GM23338 (cell line): Measurements from ENCODE around the gene KAZALD1. TPM values are rescaled to one million over a fixed set of nuclear protein-coding genes. Genes with fewer than 3 reads are reported as not detected.

Experiments used
- ATAC-seq: fragments of 200-7000 bp; cut with Tn5 transposase; 3 replicates; pipeline ENCODE4 v1.9.1; 2020
- DNase-seq: peaks from one replicate; pipeline ENCODE4 v3.0.0-alpha.2; 2015; ENCODE audit warnings: low spot score
- H2AFZ ChIP-seq: fragments of 200-600 bp; sonication (generic); 2 replicates; pipeline ENCODE4 v1.8.0; 2016; ENCODE audit warnings: antibody characterized with exemption, mild to moderate bottlenecking, moderate library complexity
- H3F3A ChIP-seq: fragments of 200-600 bp; sonication (generic); replicated peaks from 2 replicates; pipeline ENCODE4 v1.8.0; 2017; ENCODE audit warnings: antibody characterized with exemption, mixed run types, low read depth
- H3K27ac ChIP-seq: fragments of 200-600 bp; sonication (generic); 2 replicates; pipeline ENCODE4 v1.6.1; 2016; ENCODE audit warnings: low read depth
- H3K27me3 ChIP-seq: fragments of 200-600 bp; sonication (generic); 2 replicates; pipeline ENCODE4 v1.8.0; 2016; ENCODE audit warnings: mild to moderate bottlenecking, mixed run types, moderate library complexity; ENCODE audit not compliant: insufficient read depth
- H3K36me3 ChIP-seq: fragments of 200-600 bp; sonication (generic); 2 replicates; pipeline ENCODE4 v1.8.0; 2016; ENCODE audit warnings: mild to moderate bottlenecking; ENCODE audit not compliant: insufficient read depth
- H3K4me1 ChIP-seq: fragments of 200-600 bp; sonication (generic); 2 replicates; pipeline ENCODE4 v1.8.0; 2016; ENCODE audit warnings: mild to moderate bottlenecking, moderate library complexity; ENCODE audit not compliant: insufficient read depth
- H3K4me2 ChIP-seq: fragments of 200-600 bp; sonication (generic); 2 replicates; pipeline ENCODE4 v1.7.1; 2017; ENCODE audit warnings: mixed run types
- H3K4me3 ChIP-seq: fragments of 200-600 bp; sonication (generic); 2 replicates; pipeline ENCODE4 v1.6.1; 2016; ENCODE audit warnings: mixed run types
- H3K79me2 ChIP-seq: fragments of 200-600 bp; sonication (generic); replicated peaks from 2 replicates; pipeline ENCODE4 v1.8.0; 2017; ENCODE audit warnings: mild to moderate bottlenecking; ENCODE audit not compliant: insufficient read depth
- H3K9me2 ChIP-seq: fragments of 200-600 bp; sonication (generic); 2 replicates; pipeline ENCODE4 v1.8.0; 2017; ENCODE audit not compliant: insufficient read depth
- H4K20me1 ChIP-seq: fragments of 200-600 bp; sonication (generic); replicated peaks from 2 replicates; pipeline ENCODE4 v1.8.0; 2017; ENCODE audit warnings: mild to moderate bottlenecking; ENCODE audit not compliant: insufficient read depth
- H3K27ac Mint-ChIP-seq: 2 replicates; pipeline ENCODE4 v1.8.0; 2020; ENCODE audit warnings: inconsistent platforms, mild to moderate bottlenecking, moderate library complexity, mixed read lengths
- H3K27me3 Mint-ChIP-seq: 3 replicates; pipeline ENCODE4 v1.8.0; 2022; ENCODE audit warnings: low read depth, mild to moderate bottlenecking, moderate library complexity, mixed read lengths, inconsistent platforms; ENCODE audit not compliant: insufficient read depth, poor library complexity
- H3K36me3 Mint-ChIP-seq: 3 replicates; pipeline ENCODE4 v1.8.0; 2021; ENCODE audit warnings: low read depth, mild to moderate bottlenecking, inconsistent platforms, moderate library complexity, mixed read lengths
- H3K4me1 Mint-ChIP-seq: 3 replicates; pipeline ENCODE4 v1.8.0; 2020; ENCODE audit warnings: mild to moderate bottlenecking, inconsistent platforms, mixed read lengths
- H3K4me3 Mint-ChIP-seq: 3 replicates; pipeline ENCODE4 v1.8.0; 2021; ENCODE audit warnings: moderate library complexity, mild to moderate bottlenecking, inconsistent platforms, mixed read lengths
- H3K9me3 Mint-ChIP-seq: 3 replicates; pipeline ENCODE4 v1.8.0; 2020; ENCODE audit warnings: moderate library complexity, mild to moderate bottlenecking, inconsistent platforms, mixed read lengths
- CREB1 ChIP-seq: fragments of 250-450 bp; sonication (Bioruptor Pico); IDR thresholded peaks from 2 replicates; pipeline ENCODE4 v1.5.0; 2020; ENCODE audit warnings: low read depth, mild to moderate bottlenecking, moderate library complexity
- EZH2 ChIP-seq: fragments of 200-600 bp; sonication (generic); IDR thresholded peaks from one replicate; pipeline ENCODE4 v1.8.0; 2017; ENCODE audit warnings: antibody characterized with exemption, mild to moderate bottlenecking, low read depth; ENCODE audit not compliant: unreplicated experiment
- EZH2phosphoT487 ChIP-seq: fragments of 200-600 bp; sonication (generic); IDR thresholded peaks from one replicate; pipeline ENCODE4 v1.8.1; 2018; ENCODE audit warnings: antibody characterized with exemption; ENCODE audit not compliant: unreplicated experiment
- JUNB ChIP-seq: IDR thresholded peaks from one replicate; pipeline ENCODE4 v1.6.1; 2016; ENCODE audit warnings: antibody characterized with exemption; ENCODE audit not compliant: unreplicated experiment
- NANOG ChIP-seq: IDR thresholded peaks from 2 replicates; pipeline ENCODE4 v1.6.1; 2016; ENCODE audit warnings: antibody characterized with exemption, borderline replicate concordance
- POLR2AphosphoS5 ChIP-seq: IDR thresholded peaks from 2 replicates; pipeline ENCODE4 v1.6.1; 2016; ENCODE audit warnings: antibody characterized with exemption, low read depth
- STAT1 ChIP-seq: IDR thresholded peaks from one replicate; pipeline ENCODE4 v1.6.1; 2016; ENCODE audit warnings: antibody characterized with exemption; ENCODE audit not compliant: unreplicated experiment
- ZNF114 ChIP-seq: fragments of 250-450 bp; sonication (Bioruptor Pico); IDR thresholded peaks from 2 replicates; pipeline ENCODE4 v1.5.0; 2020; ENCODE audit warnings: mild to moderate bottlenecking, moderate library complexity
- ZNF331 ChIP-seq: fragments of 250-450 bp; sonication (Bioruptor Pico); IDR thresholded peaks from 2 replicates; pipeline ENCODE4 v1.5.0; 2020; ENCODE audit warnings: low read depth, mild to moderate bottlenecking, moderate library complexity
- polyA plus RNA-seq: library from polyadenylated mRNA; unstranded; fragments of >200 nt; fragmentation: Nextera tagmentation; extraction: Ambion mirVana; gene quantifications from 2 replicates; pipeline ENCODE4 v1.2.1, GENCODE V29; 2016
- total RNA-seq: library from RNA; depleted of rRNA; stranded (reverse); fragments of >200 nt; shearing (Covaris generic); gene quantifications from 2 replicates; pipeline ENCODE4 v1.2.3, GENCODE V29; 2014
- TF ChIP-seq, protein P1 (sequence below): IDR thresholded peaks from 2 replicates; pipeline ENCODE4 v1.6.1; 2016; ENCODE audit warnings: antibody characterized with exemption
- TF ChIP-seq, protein P2 (sequence below): IDR thresholded peaks from one replicate; pipeline ENCODE4 v1.6.1; 2018; ENCODE audit warnings: antibody characterized with exemption; ENCODE audit not compliant: unreplicated experiment
- TF ChIP-seq, protein P3 (sequence below), 2 experiments: fragments of 200-600 bp in 1 of 2; sonication (generic) in 1 of 2; conservative IDR thresholded peaks; 2 replicates each; pipeline versions ENCODE4 v1.5.1 to v1.6.1; 2016 to 2017; ENCODE audit warnings: antibody characterized with exemption in 2 of 2, low read depth in 2 of 2, mild to moderate bottlenecking in 2 of 2, moderate library complexity in 1 of 2
- TF ChIP-seq, protein P4 (sequence below): fragments of 250-450 bp; sonication (Bioruptor Pico); IDR thresholded peaks from 2 replicates; pipeline ENCODE4 v1.5.0; 2020; ENCODE audit warnings: mild to moderate bottlenecking, moderate library complexity

The KAZALD1 gene
- total and polyA plus RNA-seq, 2 experiments from 2014 or later = 0.27 to 1.3 TPM

DNA sequence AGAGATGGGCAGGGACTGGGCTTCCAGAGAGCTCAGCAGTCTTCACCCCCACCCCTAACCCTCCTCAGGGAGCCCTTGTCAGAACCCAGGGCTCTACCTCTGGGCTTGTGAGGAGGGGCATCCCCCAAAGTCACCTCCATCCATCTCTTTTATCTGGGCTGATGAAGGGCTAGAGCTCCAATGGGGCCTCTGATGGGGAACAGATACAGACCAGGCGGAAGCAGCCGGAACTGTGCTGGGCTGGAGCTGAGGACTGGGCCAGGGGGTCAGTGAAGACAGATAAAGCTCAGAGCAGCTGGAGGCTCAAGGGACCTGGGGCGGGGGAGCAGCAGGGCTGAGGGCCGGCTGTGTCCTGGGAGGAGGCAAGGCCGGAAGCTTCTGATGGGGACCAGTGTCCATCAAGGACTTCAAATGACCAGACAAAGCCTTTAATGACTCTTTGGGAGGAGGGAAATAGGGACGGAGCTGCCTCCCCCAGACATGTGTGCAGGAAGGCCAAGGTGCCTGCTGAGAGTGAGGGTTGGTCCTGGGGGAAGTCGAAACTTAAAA, 10.2 kb downstream of the KAZALD1 start:
- H3K27ac Mint-ChIP-seq = no peak overlapping the region
- no peaks in the 10 kb centered on the region for H3K36me3 Mint-ChIP-seq

More for the DNA sequence above, 10.2 kb downstream of the KAZALD1 start:
- no peak overlapping the region for H3K4me3 ChIP-seq
- peaks cover 86% of the 10 kb centered on the region for H3K27me3 ChIP-seq
- no peaks in the 10 kb centered on the region for H3K9me2 ChIP-seq
- no peaks in the 10 kb centered on the region for H3K36me3 ChIP-seq
- H3K4me1 Mint-ChIP-seq = peaks cover 38% of the 10 kb centered on the region
- H3K79me2 ChIP-seq = no peaks in the 10 kb centered on the region
- H3K4me1 ChIP-seq = peaks cover 10% of the 10 kb centered on the region
- H3K4me2 ChIP-seq = no peak overlapping the region
- DNase-seq (no peak), ATAC-seq (no peak; the same call in 1 of the 3 replicates)
- H3K27ac ChIP-seq = no peak overlapping the region
- no peaks in the 10 kb centered on the region for H3K9me3 Mint-ChIP-seq
- H4K20me1 ChIP-seq = no peaks in the 10 kb centered on the region; the same call in 1 of the 2 replicates
- H3F3A ChIP-seq = no peaks in the 10 kb centered on the region
- TF ChIP-seq, protein P1, sequence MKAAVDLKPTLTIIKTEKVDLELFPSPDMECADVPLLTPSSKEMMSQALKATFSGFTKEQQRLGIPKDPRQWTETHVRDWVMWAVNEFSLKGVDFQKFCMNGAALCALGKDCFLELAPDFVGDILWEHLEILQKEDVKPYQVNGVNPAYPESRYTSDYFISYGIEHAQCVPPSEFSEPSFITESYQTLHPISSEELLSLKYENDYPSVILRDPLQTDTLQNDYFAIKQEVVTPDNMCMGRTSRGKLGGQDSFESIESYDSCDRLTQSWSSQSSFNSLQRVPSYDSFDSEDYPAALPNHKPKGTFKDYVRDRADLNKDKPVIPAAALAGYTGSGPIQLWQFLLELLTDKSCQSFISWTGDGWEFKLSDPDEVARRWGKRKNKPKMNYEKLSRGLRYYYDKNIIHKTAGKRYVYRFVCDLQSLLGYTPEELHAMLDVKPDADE = no peak
- TF ChIP-seq, protein P2, sequence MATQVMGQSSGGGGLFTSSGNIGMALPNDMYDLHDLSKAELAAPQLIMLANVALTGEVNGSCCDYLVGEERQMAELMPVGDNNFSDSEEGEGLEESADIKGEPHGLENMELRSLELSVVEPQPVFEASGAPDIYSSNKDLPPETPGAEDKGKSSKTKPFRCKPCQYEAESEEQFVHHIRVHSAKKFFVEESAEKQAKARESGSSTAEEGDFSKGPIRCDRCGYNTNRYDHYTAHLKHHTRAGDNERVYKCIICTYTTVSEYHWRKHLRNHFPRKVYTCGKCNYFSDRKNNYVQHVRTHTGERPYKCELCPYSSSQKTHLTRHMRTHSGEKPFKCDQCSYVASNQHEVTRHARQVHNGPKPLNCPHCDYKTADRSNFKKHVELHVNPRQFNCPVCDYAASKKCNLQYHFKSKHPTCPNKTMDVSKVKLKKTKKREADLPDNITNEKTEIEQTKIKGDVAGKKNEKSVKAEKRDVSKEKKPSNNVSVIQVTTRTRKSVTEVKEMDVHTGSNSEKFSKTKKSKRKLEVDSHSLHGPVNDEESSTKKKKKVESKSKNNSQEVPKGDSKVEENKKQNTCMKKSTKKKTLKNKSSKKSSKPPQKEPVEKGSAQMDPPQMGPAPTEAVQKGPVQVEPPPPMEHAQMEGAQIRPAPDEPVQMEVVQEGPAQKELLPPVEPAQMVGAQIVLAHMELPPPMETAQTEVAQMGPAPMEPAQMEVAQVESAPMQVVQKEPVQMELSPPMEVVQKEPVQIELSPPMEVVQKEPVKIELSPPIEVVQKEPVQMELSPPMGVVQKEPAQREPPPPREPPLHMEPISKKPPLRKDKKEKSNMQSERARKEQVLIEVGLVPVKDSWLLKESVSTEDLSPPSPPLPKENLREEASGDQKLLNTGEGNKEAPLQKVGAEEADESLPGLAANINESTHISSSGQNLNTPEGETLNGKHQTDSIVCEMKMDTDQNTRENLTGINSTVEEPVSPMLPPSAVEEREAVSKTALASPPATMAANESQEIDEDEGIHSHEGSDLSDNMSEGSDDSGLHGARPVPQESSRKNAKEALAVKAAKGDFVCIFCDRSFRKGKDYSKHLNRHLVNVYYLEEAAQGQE = no peak
- TF ChIP-seq STAT1 = no peak
- no peak for TF ChIP-seq JUNB
- TF ChIP-seq NANOG = no peak
- TF ChIP-seq, protein P3, sequence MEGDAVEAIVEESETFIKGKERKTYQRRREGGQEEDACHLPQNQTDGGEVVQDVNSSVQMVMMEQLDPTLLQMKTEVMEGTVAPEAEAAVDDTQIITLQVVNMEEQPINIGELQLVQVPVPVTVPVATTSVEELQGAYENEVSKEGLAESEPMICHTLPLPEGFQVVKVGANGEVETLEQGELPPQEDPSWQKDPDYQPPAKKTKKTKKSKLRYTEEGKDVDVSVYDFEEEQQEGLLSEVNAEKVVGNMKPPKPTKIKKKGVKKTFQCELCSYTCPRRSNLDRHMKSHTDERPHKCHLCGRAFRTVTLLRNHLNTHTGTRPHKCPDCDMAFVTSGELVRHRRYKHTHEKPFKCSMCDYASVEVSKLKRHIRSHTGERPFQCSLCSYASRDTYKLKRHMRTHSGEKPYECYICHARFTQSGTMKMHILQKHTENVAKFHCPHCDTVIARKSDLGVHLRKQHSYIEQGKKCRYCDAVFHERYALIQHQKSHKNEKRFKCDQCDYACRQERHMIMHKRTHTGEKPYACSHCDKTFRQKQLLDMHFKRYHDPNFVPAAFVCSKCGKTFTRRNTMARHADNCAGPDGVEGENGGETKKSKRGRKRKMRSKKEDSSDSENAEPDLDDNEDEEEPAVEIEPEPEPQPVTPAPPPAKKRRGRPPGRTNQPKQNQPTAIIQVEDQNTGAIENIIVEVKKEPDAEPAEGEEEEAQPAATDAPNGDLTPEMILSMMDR (conservative IDR thresholded peaks at IDR 0.05; ENCODE audit: low read depth in 2 of 2) = no peak
- no peak for TF ChIP-seq EZH2
- TF ChIP-seq, protein P4, sequence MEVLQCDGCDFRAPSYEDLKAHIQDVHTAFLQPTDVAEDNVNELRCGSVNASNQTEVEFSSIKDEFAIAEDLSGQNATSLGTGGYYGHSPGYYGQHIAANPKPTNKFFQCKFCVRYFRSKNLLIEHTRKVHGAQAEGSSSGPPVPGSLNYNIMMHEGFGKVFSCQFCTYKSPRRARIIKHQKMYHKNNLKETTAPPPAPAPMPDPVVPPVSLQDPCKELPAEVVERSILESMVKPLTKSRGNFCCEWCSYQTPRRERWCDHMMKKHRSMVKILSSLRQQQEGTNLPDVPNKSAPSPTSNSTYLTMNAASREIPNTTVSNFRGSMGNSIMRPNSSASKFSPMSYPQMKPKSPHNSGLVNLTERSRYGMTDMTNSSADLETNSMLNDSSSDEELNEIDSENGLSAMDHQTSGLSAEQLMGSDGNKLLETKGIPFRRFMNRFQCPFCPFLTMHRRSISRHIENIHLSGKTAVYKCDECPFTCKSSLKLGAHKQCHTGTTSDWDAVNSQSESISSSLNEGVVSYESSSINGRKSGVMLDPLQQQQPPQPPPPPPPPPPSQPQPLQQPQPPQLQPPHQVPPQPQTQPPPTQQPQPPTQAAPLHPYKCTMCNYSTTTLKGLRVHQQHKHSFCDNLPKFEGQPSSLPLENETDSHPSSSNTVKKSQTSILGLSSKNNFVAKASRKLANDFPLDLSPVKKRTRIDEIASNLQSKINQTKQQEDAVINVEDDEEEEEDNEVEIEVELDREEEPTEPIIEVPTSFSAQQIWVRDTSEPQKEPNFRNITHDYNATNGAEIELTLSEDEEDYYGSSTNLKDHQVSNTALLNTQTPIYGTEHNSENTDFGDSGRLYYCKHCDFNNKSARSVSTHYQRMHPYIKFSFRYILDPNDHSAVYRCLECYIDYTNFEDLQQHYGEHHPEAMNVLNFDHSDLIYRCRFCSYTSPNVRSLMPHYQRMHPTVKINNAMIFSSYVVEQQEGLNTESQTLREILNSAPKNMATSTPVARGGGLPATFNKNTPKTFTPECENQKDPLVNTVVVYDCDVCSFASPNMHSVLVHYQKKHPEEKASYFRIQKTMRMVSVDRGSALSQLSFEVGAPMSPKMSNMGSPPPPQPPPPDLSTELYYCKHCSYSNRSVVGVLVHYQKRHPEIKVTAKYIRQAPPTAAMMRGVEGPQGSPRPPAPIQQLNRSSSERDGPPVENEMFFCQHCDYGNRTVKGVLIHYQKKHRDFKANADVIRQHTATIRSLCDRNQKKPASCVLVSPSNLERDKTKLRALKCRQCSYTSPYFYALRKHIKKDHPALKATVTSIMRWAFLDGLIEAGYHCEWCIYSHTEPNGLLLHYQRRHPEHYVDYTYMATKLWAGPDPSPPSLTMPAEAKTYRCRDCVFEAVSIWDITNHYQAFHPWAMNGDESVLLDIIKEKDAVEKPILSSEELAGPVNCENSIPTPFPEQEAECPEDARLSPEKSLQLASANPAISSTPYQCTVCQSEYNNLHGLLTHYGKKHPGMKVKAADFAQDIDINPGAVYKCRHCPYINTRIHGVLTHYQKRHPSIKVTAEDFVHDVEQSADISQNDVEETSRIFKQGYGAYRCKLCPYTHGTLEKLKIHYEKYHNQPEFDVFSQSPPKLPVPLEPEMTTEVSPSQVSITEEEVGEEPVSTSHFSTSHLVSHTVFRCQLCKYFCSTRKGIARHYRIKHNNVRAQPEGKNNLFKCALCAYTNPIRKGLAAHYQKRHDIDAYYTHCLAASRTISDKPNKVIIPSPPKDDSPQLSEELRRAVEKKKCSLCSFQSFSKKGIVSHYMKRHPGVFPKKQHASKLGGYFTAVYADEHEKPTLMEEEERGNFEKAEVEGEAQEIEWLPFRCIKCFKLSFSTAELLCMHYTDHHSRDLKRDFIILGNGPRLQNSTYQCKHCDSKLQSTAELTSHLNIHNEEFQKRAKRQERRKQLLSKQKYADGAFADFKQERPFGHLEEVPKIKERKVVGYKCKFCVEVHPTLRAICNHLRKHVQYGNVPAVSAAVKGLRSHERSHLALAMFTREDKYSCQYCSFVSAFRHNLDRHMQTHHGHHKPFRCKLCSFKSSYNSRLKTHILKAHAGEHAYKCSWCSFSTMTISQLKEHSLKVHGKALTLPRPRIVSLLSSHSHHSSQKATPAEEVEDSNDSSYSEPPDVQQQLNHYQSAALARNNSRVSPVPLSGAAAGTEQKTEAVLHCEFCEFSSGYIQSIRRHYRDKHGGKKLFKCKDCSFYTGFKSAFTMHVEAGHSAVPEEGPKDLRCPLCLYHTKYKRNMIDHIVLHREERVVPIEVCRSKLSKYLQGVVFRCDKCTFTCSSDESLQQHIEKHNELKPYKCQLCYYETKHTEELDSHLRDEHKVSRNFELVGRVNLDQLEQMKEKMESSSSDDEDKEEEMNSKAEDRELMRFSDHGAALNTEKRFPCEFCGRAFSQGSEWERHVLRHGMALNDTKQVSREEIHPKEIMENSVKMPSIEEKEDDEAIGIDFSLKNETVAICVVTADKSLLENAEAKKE (CRISPR knock-in tag) = no peak
- TF ChIP-seq ZNF331 = no peak
- no peak for TF ChIP-seq ZNF114 (CRISPR knock-in tag)
- no peak for TF ChIP-seq POLR2AphosphoS5
- TF ChIP-seq EZH2phosphoT487 = no peak
- no peak for TF ChIP-seq CREB1
- no peak overlapping the region for H3K4me3 Mint-ChIP-seq
- no peak overlapping the region for H2AFZ ChIP-seq
- peaks cover 61% of the 10 kb centered on the region for H3K27me3 Mint-ChIP-seq
